Uterus (tissue), 2 donors: ENCODE measurements around the gene SKOR1.

Experiments
- CTCF ChIP-seq, 4 experiments: fragments of 200-600 bp in 2 of 4; fragments of 450-650 bp in 2 of 4; sonication (generic) in 2 of 4; IDR thresholded peaks; one replicate each; pipeline ENCODE4 v1.5.1; 2016 to 2019; ENCODE audit warnings: antibody characterized with exemption in 4 of 4, mild to moderate bottlenecking in 2 of 4, moderate library complexity in 1 of 4
- POLR2A ChIP-seq, 2 donors: fragments of 450-650 bp; IDR thresholded peaks; one replicate each; pipeline ENCODE4 v1.6.1; 2016; ENCODE audit warnings: antibody characterized with exemption in 2 of 2, mild to moderate bottlenecking in 1 of 2, moderate library complexity in 1 of 2

- TF ChIP-seq CTCF (IDR thresholded peaks at IDR 0.05) (no peak), POLR2A (IDR thresholded peaks at IDR 0.05) (no peak)
Observed at GRCh38 chr15:67781907-67782690, 43.2 kb upstream of the SKOR1 start.
